ENCODE results near the gene SLC5A2. TPM values are rescaled to one million over a fixed set of nuclear protein-coding genes. Genes with fewer than 3 reads are reported as not detected.

SLC5A2 gene
- total and polyA plus RNA-seq, 2 of the 13 experiments (the other 11 are each of a cell fraction or from before 2014, with no cell fraction given) = 0.24 to 0.97 TPM

- TF ChIP-seq, protein P1, sequence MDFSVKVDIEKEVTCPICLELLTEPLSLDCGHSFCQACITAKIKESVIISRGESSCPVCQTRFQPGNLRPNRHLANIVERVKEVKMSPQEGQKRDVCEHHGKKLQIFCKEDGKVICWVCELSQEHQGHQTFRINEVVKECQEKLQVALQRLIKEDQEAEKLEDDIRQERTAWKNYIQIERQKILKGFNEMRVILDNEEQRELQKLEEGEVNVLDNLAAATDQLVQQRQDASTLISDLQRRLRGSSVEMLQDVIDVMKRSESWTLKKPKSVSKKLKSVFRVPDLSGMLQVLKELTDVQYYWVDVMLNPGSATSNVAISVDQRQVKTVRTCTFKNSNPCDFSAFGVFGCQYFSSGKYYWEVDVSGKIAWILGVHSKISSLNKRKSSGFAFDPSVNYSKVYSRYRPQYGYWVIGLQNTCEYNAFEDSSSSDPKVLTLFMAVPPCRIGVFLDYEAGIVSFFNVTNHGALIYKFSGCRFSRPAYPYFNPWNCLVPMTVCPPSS (IDR thresholded peaks at IDR 0.05) = no peak
- TF ChIP-seq SP140L (CRISPR knock-in tag; IDR thresholded peaks at IDR 0.05; ENCODE audit: borderline replicate concordance) (no peak; the same call in 1 of the 2 replicates), U2AF1 (optimal IDR thresholded peaks at IDR 0.05; ENCODE audit: low read depth, low read length) (no peak), ZNF597 (CRISPR knock-in tag; IDR thresholded peaks at IDR 0.05) (no peak), MBNL3 (CRISPR knock-in tag; conservative IDR thresholded peaks at IDR 0.05) (no peak), HDAC6 (IDR thresholded peaks at IDR 0.05; ENCODE audit: low read depth, low read length) (no peak), KMT2B (CRISPR knock-in tag; IDR thresholded peaks at IDR 0.05) (peak; percentile 62; the same call in 1 of the 2 replicates), PAX8 (CRISPR knock-in tag; IDR thresholded peaks at IDR 0.05; ENCODE audit: borderline replicate concordance) (no peak; the same call in 1 of the 2 replicates), FOSL1 (CRISPR knock-in tag; IDR thresholded peaks at IDR 0.05; ENCODE audit: borderline replicate concordance) (no peak), MBD4 (IDR thresholded peaks at IDR 0.05; ENCODE audit: borderline replicate concordance, low read length) (no peak), ESRRA (CRISPR knock-in tag; IDR thresholded peaks at IDR 0.05; ENCODE audit: low read depth) (peak; percentile 88), SOX5 (CRISPR knock-in tag; IDR thresholded peaks at IDR 0.05; ENCODE audit: borderline replicate concordance) (peak; percentile 79), ZNF75D (CRISPR knock-in tag; IDR thresholded peaks at IDR 0.05; ENCODE audit: borderline replicate concordance) (no peak), NFYB (CRISPR knock-in tag; IDR thresholded peaks at IDR 0.05) (no peak), TERF1 (CRISPR knock-in tag; IDR thresholded peaks at IDR 0.05) (0 out of 2 replicates have a peak, but pooled peaks have one; percentile 16), KDM1A (CRISPR knock-in tag; IDR thresholded peaks at IDR 0.05) (no peak; the same call in 1 of the 2 replicates), MAZ (IDR thresholded peaks at IDR 0.05; ENCODE audit: borderline replicate concordance, low read depth, low read length) (peak; percentile 65; the same call in 1 of the 2 replicates), MAZ (CRISPR knock-in tag; IDR thresholded peaks at IDR 0.05; ENCODE audit: low read depth) (peak; percentile 92), GABPB1 (CRISPR knock-in tag; IDR thresholded peaks at IDR 0.05) (peak; percentile 74; the same call in 1 of the 2 replicates)
- TF ChIP-seq, protein P2, sequence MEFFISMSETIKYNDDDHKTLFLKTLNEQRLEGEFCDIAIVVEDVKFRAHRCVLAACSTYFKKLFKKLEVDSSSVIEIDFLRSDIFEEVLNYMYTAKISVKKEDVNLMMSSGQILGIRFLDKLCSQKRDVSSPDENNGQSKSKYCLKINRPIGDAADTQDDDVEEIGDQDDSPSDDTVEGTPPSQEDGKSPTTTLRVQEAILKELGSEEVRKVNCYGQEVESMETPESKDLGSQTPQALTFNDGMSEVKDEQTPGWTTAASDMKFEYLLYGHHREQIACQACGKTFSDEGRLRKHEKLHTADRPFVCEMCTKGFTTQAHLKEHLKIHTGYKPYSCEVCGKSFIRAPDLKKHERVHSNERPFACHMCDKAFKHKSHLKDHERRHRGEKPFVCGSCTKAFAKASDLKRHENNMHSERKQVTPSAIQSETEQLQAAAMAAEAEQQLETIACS (CRISPR knock-in tag; IDR thresholded peaks at IDR 0.05) = 0 out of 2 replicates have a peak, but pooled peaks have one; percentile 12
- TF ChIP-seq, protein P3, sequence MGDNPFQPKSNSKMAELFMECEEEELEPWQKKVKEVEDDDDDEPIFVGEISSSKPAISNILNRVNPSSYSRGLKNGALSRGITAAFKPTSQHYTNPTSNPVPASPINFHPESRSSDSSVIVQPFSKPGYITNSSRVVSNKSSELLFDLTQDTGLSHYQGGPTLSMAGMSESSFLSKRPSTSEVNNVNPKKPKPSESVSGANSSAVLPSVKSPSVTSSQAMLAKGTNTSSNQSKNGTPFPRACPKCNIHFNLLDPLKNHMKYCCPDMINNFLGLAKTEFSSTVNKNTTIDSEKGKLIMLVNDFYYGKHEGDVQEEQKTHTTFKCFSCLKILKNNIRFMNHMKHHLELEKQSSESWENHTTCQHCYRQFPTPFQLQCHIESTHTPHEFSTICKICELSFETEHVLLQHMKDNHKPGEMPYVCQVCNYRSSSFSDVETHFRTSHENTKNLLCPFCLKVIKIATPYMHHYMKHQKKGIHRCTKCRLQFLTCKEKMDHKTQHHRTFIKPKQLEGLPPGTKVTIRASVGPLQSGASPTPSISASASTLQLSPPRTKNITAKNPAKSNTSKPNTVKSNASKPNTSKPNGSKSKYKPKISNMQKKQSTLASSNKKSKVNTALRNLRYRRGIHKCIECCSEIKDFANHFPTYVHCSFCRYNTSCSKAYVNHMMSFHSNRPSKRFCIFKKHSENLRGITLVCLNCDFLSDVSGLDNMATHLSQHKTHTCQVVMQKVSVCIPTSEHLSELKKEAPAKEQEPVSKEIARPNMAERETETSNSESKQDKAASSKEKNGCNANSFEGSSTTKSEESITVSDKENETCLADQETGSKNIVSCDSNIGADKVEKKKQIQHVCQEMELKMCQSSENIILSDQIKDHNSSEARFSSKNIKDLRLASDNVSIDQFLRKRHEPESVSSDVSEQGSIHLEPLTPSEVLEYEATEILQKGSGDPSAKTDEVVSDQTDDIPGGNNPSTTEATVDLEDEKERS (CRISPR knock-in tag; IDR thresholded peaks at IDR 0.05) = peak; percentile 88; the same call in 1 of the 2 replicates
Observed at GRCh38 chr16:31458073-31458843, 24.7 kb upstream of the SLC5A2 start (continued).
